Skin epidermis (tissue), 12 donors: ENCODE measurements around the gene XIRP1.

Source experiments
- H3K27ac ChIP-seq, 21 experiments: fragments of 200-600 bp; sonication (generic) in 11 of 21; one replicate each; pipeline ENCODE4 v1.5.0; 2020; ENCODE audit warnings: mild to moderate bottlenecking in 3 of 21, inconsistent platforms in 2 of 21, moderate library complexity in 2 of 21
- H3K4me3 ChIP-seq, 7 experiments: fragments of 200-600 bp; sonication (generic) in 2 of 7; one replicate each; pipeline ENCODE4 v1.5.0; 2020; ENCODE audit warnings: inconsistent platforms in 2 of 7, mild to moderate bottlenecking in 2 of 7, moderate library complexity in 1 of 7

The XIRP1 gene

GRCh38 chr3:39148435-39149058, 43.8 kb downstream of the XIRP1 start:
- peak overlapping the region in 3 of 7 experiments; percentile 1 to 22 (median 8) for H3K4me3 ChIP-seq

GRCh38 chr3:39147711-39148434, 44.5 kb downstream of the XIRP1 start:
- peak overlapping the region in 20 of 21 experiments; percentile 37 to 100 (median 82) for H3K27ac ChIP-seq
- peak overlapping the region in 4 of 7 experiments; percentile 1 to 22 (median 6) for H3K4me3 ChIP-seq

More at GRCh38 chr3:39148435-39149058, 43.8 kb downstream of the XIRP1 start:
- peak overlapping the region in 20 of 21 experiments; percentile 47 to 100 (median 82) for H3K27ac ChIP-seq

GRCh38 chr3:39146611-39147591, 45.5 kb downstream of the XIRP1 start:
- peak overlapping the region in 4 of 7 experiments; percentile 1 to 22 (median 6) for H3K4me3 ChIP-seq
- peak overlapping the region; percentile 9 to 100 (median 81) for H3K27ac ChIP-seq

DNA sequence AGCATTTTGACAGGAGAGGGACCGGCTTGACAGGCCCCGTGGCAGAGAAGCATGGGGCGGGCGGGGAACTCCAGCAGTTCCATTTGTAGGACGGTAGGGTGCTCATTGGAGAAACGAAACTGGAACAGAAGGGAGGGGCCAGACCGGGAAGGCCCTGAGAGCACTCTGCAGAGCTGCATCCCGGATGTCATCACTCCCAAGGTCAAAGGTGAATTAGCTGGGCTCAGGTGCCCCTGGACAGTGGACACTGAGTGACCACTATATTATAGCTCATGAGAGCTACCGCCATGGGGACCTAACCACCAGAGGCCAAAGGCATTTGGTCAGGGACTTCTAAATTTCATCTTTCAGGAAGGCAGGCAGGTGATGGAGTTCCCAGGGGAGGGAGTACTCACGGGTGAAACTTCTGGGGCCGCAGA, 46.3 kb downstream of the XIRP1 start:
- H3K27ac ChIP-seq: peak overlapping the region in 20 of 21 experiments; percentile 1 to 100 (median 81)
- no peak overlapping the region for H3K4me3 ChIP-seq

- Histone ChIP-seq H3K4me3 (no peak overlapping the region), H3K27ac (peak overlapping the region in 1 of 21 experiments; percentile 97)
These were observed 47.5 kb downstream of the XIRP1 start for GRCh38 chr3:39144748-39145380.

DNA sequence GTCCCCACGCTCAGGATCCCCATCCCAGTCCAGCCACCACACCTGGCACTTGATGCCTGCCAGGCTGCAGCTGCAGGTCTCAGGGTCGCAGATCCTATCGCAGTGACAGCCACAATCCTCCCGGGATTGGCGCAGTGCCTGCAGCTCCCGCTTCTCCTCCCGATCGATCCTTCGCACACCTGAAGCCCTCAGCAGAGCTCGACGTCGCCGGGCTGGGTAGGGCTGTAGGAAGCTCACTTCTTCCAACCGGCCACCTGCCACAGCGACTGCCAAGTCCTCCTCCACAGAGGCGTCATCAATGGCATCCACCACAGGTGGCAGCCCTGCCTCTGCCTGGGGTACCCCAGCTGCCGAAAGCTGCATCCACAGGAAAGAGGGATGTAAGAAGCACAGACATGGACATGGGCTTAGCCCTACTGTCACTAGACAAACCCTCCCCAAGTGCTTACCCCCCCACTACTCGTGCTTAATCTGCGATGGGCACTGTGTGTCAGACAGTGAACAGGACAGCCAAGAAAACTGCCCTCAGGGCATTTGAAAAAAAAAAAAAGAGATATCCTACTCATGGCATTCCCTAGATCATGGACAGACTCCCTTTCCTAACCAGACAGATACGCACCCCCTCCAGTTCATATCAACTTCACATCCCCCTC, 48.2 kb downstream of the XIRP1 start:
- H3K27ac ChIP-seq: no peak overlapping the region
- H3K4me3 ChIP-seq: no peak overlapping the region

GRCh38 chr3:39143051-39143885, 49.1 kb downstream of the XIRP1 start:
- Histone ChIP-seq H3K4me3 (no peak overlapping the region), H3K27ac (peak overlapping the region in 4 of 21 experiments; percentile 21 to 44 (median 34))

DNA sequence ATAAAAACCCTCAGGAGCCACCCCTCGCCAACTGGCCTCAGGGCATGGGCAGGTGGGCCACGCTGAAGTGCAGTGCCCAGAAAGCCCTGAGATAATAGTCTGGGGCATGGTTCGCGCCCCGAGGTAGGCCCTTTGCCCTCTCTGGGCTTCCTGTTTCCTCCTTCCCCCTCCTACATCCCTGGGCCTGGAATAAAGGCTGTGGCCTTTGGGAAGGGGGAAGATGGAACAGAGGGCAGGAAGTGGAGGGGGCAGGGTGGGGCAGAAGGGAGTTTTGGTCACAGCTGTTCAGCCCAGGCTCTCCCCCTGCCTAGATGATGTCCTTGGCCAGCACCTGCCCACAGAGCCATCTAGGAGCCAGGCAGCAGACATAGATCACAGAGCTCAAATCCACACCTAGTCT, 50.3 kb downstream of the XIRP1 start:
- peak overlapping the region in 18 of 21 experiments; percentile 1 to 81 (median 58) for H3K27ac ChIP-seq
- H3K4me3 ChIP-seq: no peak overlapping the region

DNA sequence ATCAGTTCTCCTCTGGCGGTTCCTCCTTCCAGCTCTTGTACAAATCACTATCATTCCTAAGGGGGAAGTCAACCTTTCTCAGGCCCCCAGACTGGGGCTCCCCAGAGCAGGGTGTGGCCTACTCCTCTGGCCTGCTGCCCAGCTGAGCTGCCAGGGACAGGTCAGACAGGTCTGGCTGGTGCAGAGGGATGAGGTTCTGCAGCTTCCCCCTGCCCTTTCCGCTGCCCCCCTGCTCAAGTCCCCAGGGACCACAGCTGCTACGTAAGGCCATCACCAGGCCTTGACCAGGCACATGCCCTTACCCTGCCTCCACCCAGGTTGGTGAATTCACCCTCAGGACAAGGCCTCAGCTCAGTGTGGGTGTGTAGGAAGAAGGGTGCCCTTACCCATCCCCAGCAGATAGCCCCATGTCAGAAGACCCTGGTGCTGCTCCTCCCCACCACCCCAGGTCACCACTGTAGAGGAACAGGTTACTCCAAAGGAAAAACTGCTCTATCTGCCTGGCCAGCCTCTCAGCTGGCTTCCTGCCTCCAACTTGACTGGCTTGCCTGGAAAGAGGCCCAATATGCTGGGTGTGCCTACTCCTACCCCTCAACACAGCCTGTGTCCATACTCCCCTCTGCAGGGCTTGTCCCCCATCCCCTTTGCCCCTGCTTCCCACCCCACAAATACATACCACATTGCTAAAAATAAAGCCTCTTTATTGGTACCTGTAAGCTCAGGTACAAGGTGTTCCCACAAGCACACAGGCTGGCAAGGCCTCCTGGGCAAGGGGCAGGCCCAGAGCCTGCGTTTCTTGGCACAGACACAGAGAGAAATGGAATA, 51.0 kb downstream of the XIRP1 start:
- Histone ChIP-seq H3K4me3 (no peak overlapping the region), H3K27ac (peak overlapping the region in 19 of 21 experiments; percentile 1 to 81 (median 61))

DNA sequence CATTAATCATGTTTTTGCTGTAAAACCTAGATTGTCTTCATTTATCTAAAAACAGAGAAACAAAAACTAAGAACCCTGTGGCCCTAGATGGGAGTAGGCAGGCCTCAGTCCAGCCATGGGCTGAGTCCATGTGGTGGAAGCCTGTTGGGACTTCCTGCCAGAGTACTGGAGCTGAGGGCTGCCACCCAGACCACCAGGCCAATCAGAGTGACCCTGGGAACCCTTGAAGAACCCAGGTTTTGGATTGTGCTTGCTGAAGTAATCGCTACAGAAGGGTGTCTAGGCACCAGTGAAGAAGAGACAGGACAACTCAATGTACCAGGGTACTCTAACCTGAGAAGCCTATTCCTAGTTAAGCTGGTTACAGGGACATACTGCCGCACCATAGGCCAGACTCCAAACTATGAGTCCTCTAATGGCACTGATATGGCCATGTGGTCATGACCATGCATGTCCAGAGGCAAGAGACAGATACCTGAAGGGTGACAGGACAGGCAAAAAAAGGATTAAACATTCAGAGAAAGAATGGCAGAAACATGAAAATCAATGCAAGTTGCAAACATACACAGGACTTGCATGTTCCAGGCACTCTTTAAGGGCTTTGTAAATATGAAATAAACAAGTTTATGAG, 51.9 kb downstream of the XIRP1 start:
- Histone ChIP-seq H3K4me3 (no peak overlapping the region), H3K27ac (peak overlapping the region in 13 of 21 experiments; percentile 1 to 81 (median 66))

DNA sequence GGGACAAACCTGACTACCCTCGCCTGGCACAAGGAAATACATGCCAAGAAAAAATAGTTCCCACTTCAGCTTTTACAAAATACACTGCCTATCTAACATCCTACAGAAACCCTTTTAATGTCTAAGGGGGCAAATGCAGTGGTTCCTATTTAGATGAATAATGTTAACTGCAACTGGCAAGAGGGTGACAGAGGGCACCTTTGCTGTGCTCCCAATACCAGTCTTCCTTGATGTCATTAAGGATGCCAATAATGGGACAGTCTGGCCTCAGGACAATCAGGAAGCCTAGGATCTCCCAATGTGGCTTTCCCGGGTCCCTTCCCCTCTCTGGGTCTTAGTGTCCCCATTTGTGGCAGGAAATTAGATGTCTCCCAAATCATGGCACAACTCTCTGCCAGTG, 53.0 kb downstream of the XIRP1 start:
- Histone ChIP-seq H3K27ac (peak overlapping the region in 1 of 21 experiments; percentile 58), H3K4me3 (no peak overlapping the region)

GRCh38 chr3:39138804-39139415, 53.5 kb downstream of the XIRP1 start:
- Histone ChIP-seq H3K4me3 (no peak overlapping the region), H3K27ac (peak overlapping the region in 3 of 21 experiments; percentile 34 to 58 (median 50))

DNA sequence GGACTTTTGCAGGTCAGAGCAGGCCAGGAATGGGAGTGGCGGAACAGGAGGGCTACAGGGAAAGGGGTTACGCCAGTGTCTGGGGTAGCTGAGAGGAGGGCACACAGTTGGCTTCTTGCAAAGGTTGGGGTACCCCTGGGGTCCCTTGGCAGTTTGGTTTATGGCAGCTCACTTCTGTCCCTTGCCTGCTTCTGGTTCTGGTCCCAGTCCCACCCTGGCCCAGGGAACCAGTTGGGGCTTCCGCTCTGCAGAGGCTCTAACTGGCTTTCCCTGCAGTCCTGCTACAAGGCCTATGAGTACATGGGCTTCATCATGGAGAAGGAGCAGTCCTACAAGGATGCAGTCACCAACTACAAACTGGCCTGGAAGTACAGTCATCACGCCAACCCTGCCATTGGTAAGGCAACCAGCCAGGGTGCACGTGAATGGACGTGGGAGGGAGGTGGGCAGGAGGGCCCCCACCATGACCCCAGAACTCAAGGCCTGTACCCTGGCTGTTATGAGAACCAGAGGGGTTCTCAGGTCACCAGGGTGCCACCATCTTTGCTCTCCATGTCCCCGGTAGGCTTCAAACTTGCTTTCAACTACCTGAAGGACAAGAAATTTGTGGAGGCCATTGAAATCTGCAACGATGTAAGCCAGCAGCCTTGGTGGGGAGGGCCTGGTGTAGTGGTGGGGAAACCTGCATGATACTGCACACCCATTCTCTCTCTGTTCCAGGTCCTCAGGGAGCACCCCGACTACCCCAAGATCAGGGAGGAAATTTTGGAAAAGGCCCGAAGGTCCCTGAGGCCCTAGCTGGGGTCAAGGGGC, 54.2 kb downstream of the XIRP1 start:
- Histone ChIP-seq H3K27ac (peak overlapping the region in 1 of 21 experiments; percentile 50), H3K4me3 (no peak overlapping the region)

DNA sequence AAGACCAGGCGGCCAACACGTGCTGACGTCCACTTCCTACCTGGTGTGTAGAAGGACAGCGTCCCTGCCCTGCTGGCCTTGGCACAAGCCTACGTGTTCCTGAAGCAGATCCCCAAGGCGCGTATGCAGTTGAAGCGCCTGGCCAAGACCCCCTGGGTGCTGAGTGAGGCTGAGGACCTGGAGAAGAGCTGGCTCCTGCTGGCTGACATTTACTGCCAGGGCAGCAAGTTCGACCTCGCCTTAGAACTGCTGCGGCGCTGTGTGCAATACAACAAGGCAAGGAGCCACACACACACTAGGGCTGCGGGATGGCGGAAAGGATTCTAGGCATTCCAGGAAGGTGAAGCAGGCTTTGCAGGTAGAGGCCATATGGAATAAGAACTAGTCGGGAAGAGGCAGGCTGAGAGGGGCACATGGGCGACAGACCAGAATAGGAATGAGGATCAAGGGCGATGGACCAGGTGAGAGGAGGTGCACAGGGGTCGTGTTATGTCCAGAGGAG, 54.9 kb downstream of the XIRP1 start:
- H3K27ac ChIP-seq: no peak overlapping the region

More for the DNA sequence above, 54.9 kb downstream of the XIRP1 start:
- H3K4me3 ChIP-seq: no peak overlapping the region
